H1 (cell line): ENCODE results near the gene GRID2. TPM values are rescaled to one million over a fixed set of nuclear protein-coding genes. Genes with fewer than 3 reads are reported as not detected.

Source experiments
- CTCF ChIA-PET: fragments of 300-600 bp; sonication (Branson Sonifier 250); formaldehyde crosslinking; loops from one replicate; lab custom pipeline; 2021; ENCODE audit not compliant: partially characterized antibody; lab: Charles Lee
- POLR2A ChIA-PET: fragments of 300-600 bp; sonication (Branson Sonifier 250); formaldehyde crosslinking; loops from one replicate; lab custom pipeline; 2021; ENCODE audit warnings: inconsistent platforms; ENCODE audit not compliant: partially characterized antibody; lab: Charles Lee
- DNase-seq, 2 experiments: peaks; one replicate each; pipeline versions ENCODE4 v3.0.0 to v3.0.0-alpha.2; 2010 to 2022; ENCODE audit warnings: low spot score in 2 of 2, low read depth in 1 of 2, mixed read lengths in 1 of 2
- FAIRE-seq: peaks from 2 replicates; lab custom pipeline; 2011; peaks lifted over from hg19 to GRCh38; lab: Jason Lieb, UNC
- H2AFZ ChIP-seq: 2 replicates; pipeline ENCODE4 v1.8.1; 2012; ENCODE audit warnings: low read length, inconsistent platforms
- H2AK5ac ChIP-seq: 2 replicates; pipeline ENCODE4 v1.6.1; 2013; ENCODE audit warnings: low read depth, low read length
- H2BK120ac ChIP-seq: replicated peaks from 2 replicates; pipeline ENCODE3; 2013; ENCODE audit warnings: low read depth, low read length, inconsistent platforms
- H2BK12ac ChIP-seq: 2 replicates; pipeline ENCODE4 v1.6.1; 2013; ENCODE audit warnings: low read depth, low read length
- H2BK15ac ChIP-seq: 2 replicates; pipeline ENCODE4 v1.6.1; 2013; ENCODE audit warnings: low read length
- H2BK20ac ChIP-seq: 2 replicates; pipeline ENCODE4 v1.6.1; 2013; ENCODE audit warnings: low read length
- H2BK5ac ChIP-seq: 2 replicates; pipeline ENCODE4 v1.6.1; 2013; ENCODE audit warnings: low read depth, low read length
- H3K14ac ChIP-seq: 2 replicates; pipeline ENCODE4 v1.6.1; 2013; ENCODE audit warnings: inconsistent platforms; ENCODE audit not compliant: insufficient read length
- H3K18ac ChIP-seq: 2 replicates; pipeline ENCODE4 v1.6.1; 2013; ENCODE audit warnings: low read length; ENCODE audit errors: extremely low read depth
- H3K23ac ChIP-seq: 2 replicates; pipeline ENCODE4 v1.6.1; 2013; ENCODE audit warnings: inconsistent platforms; ENCODE audit not compliant: insufficient read length
- H3K23me2 ChIP-seq: 2 replicates; pipeline ENCODE4 v1.6.1; 2013; ENCODE audit warnings: low read depth, low read length
- H3K27ac ChIP-seq: 2 replicates; pipeline ENCODE4 v1.6.1; 2011; ENCODE audit warnings: low read depth, low read length, inconsistent platforms
- H3K27me3 ChIP-seq, 4 experiments: replicated peaks in 1 of 4; 1 replicate in 1 of 4; 2 replicates in 3 of 4; pipeline versions ENCODE4 v1.6.1 to v1.8.1; 2011 to 2013; ENCODE audit warnings: low read length in 3 of 4, mild to moderate bottlenecking in 3 of 4, inconsistent platforms in 2 of 4, mixed read lengths in 2 of 4, moderate library complexity in 1 of 4; ENCODE audit not compliant: control insufficient read depth in 3 of 4, insufficient read depth in 3 of 4; ENCODE audit errors: extremely low read depth in 1 of 4
- H3K36me3 ChIP-seq, 4 experiments: 2 replicates each; pipeline versions ENCODE4 v1.6.1 to v1.8.1; 2011 to 2013; ENCODE audit warnings: mild to moderate bottlenecking in 4 of 4, low read length in 3 of 4, moderate library complexity in 2 of 4, control low read depth in 1 of 4, inconsistent platforms in 1 of 4; ENCODE audit not compliant: insufficient read depth in 4 of 4, control insufficient read depth in 2 of 4
- H3K4ac ChIP-seq: replicated peaks from 2 replicates; pipeline ENCODE3; 2013; ENCODE audit warnings: low read length, low read depth, mixed read lengths, inconsistent platforms; ENCODE audit not compliant: insufficient read length
- H3K4me1 ChIP-seq, 4 experiments: replicated peaks in 1 of 4; 1 replicate in 1 of 4; 2 replicates in 3 of 4; pipeline versions ENCODE4 v1.6.1 to v1.8.1; 2011 to 2013; ENCODE audit warnings: low read length in 3 of 4, inconsistent platforms in 2 of 4, mixed read lengths in 1 of 4; ENCODE audit not compliant: insufficient read depth in 4 of 4, control insufficient read depth in 3 of 4
- H3K4me2 ChIP-seq, 2 experiments: 2 replicates each; pipeline versions ENCODE4 v1.6.1 to v1.8.1; 2011 to 2013; ENCODE audit warnings: low read depth in 2 of 2, low read length in 2 of 2, control low read depth in 1 of 2, inconsistent platforms in 1 of 2, mild to moderate bottlenecking in 1 of 2; ENCODE audit not compliant: insufficient read depth in 1 of 2
- H3K4me3 ChIP-seq, 4 experiments: fragments of 200-600, 300-600 bp in 1 of 4; sonication (generic), shearing (Covaris generic), sonication (Bioruptor Twin) in 1 of 4; 2 replicates each; pipeline versions ENCODE4 v1.5.1 to v1.8.1; 2011 to 2016; ENCODE audit warnings: low read length in 4 of 4, low read depth in 3 of 4, control low read depth in 2 of 4, inconsistent platforms in 2 of 4, mild to moderate bottlenecking in 2 of 4, mixed read lengths in 1 of 4, moderate library complexity in 1 of 4; ENCODE audit not compliant: insufficient read depth in 2 of 4; ENCODE audit errors: extremely low read depth in 1 of 4
- H3K56ac ChIP-seq: replicated peaks from 2 replicates; pipeline ENCODE3; 2013; ENCODE audit warnings: low read depth, mild to moderate bottlenecking, mixed read lengths, low read length, inconsistent platforms; ENCODE audit not compliant: insufficient read length
- H3K79me1 ChIP-seq: 2 replicates; pipeline ENCODE4 v1.6.1; 2013; ENCODE audit warnings: low read depth, low read length, control low read depth
- H3K79me2 ChIP-seq, 2 experiments: 2 replicates each; pipeline versions ENCODE4 v1.6.1 to v1.8.1; 2012 to 2013; ENCODE audit warnings: low read length in 2 of 2, mild to moderate bottlenecking in 2 of 2, inconsistent platforms in 1 of 2; ENCODE audit not compliant: insufficient read depth in 2 of 2, control insufficient read depth in 1 of 2
- H3K9ac ChIP-seq, 4 experiments: replicated peaks in 1 of 4; 1 replicate in 1 of 4; 2 replicates in 3 of 4; pipeline versions ENCODE4 v1.6.1 to v1.8.1; 2011 to 2013; ENCODE audit warnings: low read depth in 3 of 4, low read length in 3 of 4, control low read depth in 2 of 4, mild to moderate bottlenecking in 2 of 4, moderate library complexity in 2 of 4, inconsistent platforms in 1 of 4; ENCODE audit errors: extremely low read depth in 1 of 4
- H3K9me3 ChIP-seq, 2 experiments: 2 replicates each; pipeline versions ENCODE4 v1.6.1 to v1.8.1; 2012 to 2013; ENCODE audit warnings: mild to moderate bottlenecking in 2 of 2, moderate library complexity in 2 of 2, control low read depth in 1 of 2, inconsistent platforms in 1 of 2, low read depth in 1 of 2, low read length in 1 of 2, mixed read lengths in 1 of 2; ENCODE audit not compliant: insufficient read depth in 2 of 2
- H4K20me1 ChIP-seq, 2 experiments: replicated peaks in 1 of 2; 2 replicates each; pipeline versions ENCODE3 to v1.8.1; 2011 to 2013; ENCODE audit warnings: inconsistent platforms in 2 of 2, low read length in 2 of 2, mild to moderate bottlenecking in 1 of 2; ENCODE audit not compliant: insufficient read depth in 2 of 2, control insufficient read depth in 1 of 2
- H4K5ac ChIP-seq: 2 replicates; pipeline ENCODE4 v1.6.1; 2013; ENCODE audit warnings: low read length, low read depth, mixed read lengths, inconsistent platforms; ENCODE audit not compliant: insufficient read length
- H4K8ac ChIP-seq: 2 replicates; pipeline ENCODE4 v1.8.0; 2013; ENCODE audit warnings: mild to moderate bottlenecking, moderate library complexity, low read length, inconsistent platforms; ENCODE audit not compliant: insufficient read depth; ENCODE audit errors: extremely low read depth
- H4K91ac ChIP-seq: replicated peaks from 2 replicates; pipeline ENCODE3; 2013; ENCODE audit warnings: low read length, mixed read lengths, inconsistent platforms; ENCODE audit not compliant: insufficient read length
- ASH2L ChIP-seq: fragments of 200-600, 300-600 bp; sonication (generic); IDR thresholded peaks from one replicate; pipeline ENCODE4 v1.7.1; 2017; ENCODE audit warnings: low read length
- FOSL1 ChIP-seq: IDR thresholded peaks from 2 replicates; pipeline ENCODE4 v1.6.1; 2011; ENCODE audit warnings: mild to moderate bottlenecking, low read depth, low read length, moderate library complexity; ENCODE audit not compliant: insufficient read depth
- RAD21 ChIP-seq, 2 experiments: IDR thresholded peaks in 1 of 2; conservative IDR thresholded peaks in 1 of 2; 2 replicates each; pipeline ENCODE4 v1.6.1; 2011; ENCODE audit warnings: low read depth in 2 of 2, low read length in 2 of 2, improper control_type of control experiment in 1 of 2, inconsistent platforms in 1 of 2, mild to moderate bottlenecking in 1 of 2, moderate library complexity in 1 of 2
- SAP30 ChIP-seq: fragments of 300-600 bp; sonication (generic); IDR thresholded peaks from 2 replicates; pipeline ENCODE4 v1.7.1; 2012; ENCODE audit warnings: low read length, moderate library complexity, mild to moderate bottlenecking, inconsistent platforms; ENCODE audit not compliant: insufficient read depth, insufficient replicate concordance
- SP4 ChIP-seq: IDR thresholded peaks from 2 replicates; pipeline ENCODE4 v1.6.1; 2012; ENCODE audit warnings: low read length, inconsistent platforms
- TAF7 ChIP-seq: optimal IDR thresholded peaks from 2 replicates; pipeline ENCODE3; 2011; ENCODE audit warnings: low read depth, mild to moderate bottlenecking, inconsistent platforms, low read length, moderate library complexity, borderline replicate concordance
- TCF12 ChIP-seq: IDR thresholded peaks from 2 replicates; pipeline ENCODE4 v1.6.1; 2011; ENCODE audit warnings: low read depth, mild to moderate bottlenecking, low read length
- ZNF274 ChIP-seq: IDR thresholded peaks from 2 replicates; pipeline ENCODE4 v1.7.0; 2012; ENCODE audit warnings: low read length, borderline replicate concordance; ENCODE audit errors: extremely low read depth
- WGBS, 2 experiments: shearing (Covaris generic) in 1 of 2; methylation state at CpG; one replicate each; pipeline versions ENCODE4 v1.1.6 to v1.1.7; 2013 to 2015; ENCODE audit warnings: low lambda C conversion rate in 2 of 2, mixed read lengths in 2 of 2, inconsistent platforms in 1 of 2, low coverage in 1 of 2, missing lambda C conversion rate in 1 of 2; ENCODE audit not compliant: insufficient replicate concordance in 2 of 2, insufficient coverage in 1 of 2, insufficient read length in 1 of 2; ENCODE audit errors: extremely low coverage in 1 of 2, missing lambda C conversion rate in 1 of 2; 5-methylcytosine and 5-hydroxymethylcytosine counted together
- polyA plus RNA-seq, 7 experiments: library from polyadenylated mRNA; depleted of rRNA in 3 of 7; stranded (reverse) in 5 of 7; unstranded in 2 of 7; fragments of >200 nt in 5 of 7; fragments of 200-250 nt in 2 of 7; gene quantifications; 1 replicate in 5 of 7; 2 replicates in 1 of 7; 4 replicates in 1 of 7; pipeline versions ENCODE4 v1.2.1 to v1.2.3, GENCODE V29; 2011 to 2013; ENCODE audit warnings: missing spikeins in 2 of 7, mixed read lengths in 2 of 7
- total RNA-seq: library from RNA; stranded (reverse); fragmentation: NEBNext Ultra II Directional; extraction: Animal tissue kit (Norgen Biotek cat#: 25700); gene quantifications from 2 replicates; pipeline ENCODE4 v1.2.1, GENCODE V29; 2021
- TF ChIP-seq, protein P1 (sequence below): IDR thresholded peaks from 2 replicates; pipeline ENCODE4 v1.6.1; 2011; ENCODE audit warnings: low read length, improper control_type of control experiment

Gene GRID2
- total and polyA plus RNA-seq, 2 of the 8 experiments (the other 6 are each of a cell fraction or from before 2014, with no cell fraction given): 31.1 to 81.9 TPM

- no peak overlapping the region for H3K14ac ChIP-seq
- H2AFZ ChIP-seq: no peak overlapping the region
- H3K9me3 ChIP-seq: no peaks in the 10 kb centered on the region
- no peak overlapping the region for H3K4me2 ChIP-seq
- H3K4me3 ChIP-seq: no peak overlapping the region
- no peak overlapping the region for H4K91ac ChIP-seq
- H3K4ac ChIP-seq: no peak overlapping the region
- no peaks in the 10 kb centered on the region for H4K20me1 ChIP-seq
- no peak overlapping the region for H4K8ac ChIP-seq
- no peaks in the 10 kb centered on the region for H3K27me3 ChIP-seq
- no peak overlapping the region for H2BK15ac ChIP-seq
- H3K23ac ChIP-seq: no peak overlapping the region
- no peak overlapping the region for H2AK5ac ChIP-seq
- H2BK12ac ChIP-seq: no peak overlapping the region
- no peaks in the 10 kb centered on the region; the same call in 1 of the 2 replicates for H3K23me2 ChIP-seq
- H2BK20ac ChIP-seq: no peak overlapping the region
- ChIA-PET CTCF (no interaction called here), POLR2A (no interaction called here)
- H3K36me3 ChIP-seq: no peaks in the 10 kb centered on the region
- H2BK5ac ChIP-seq: no peak overlapping the region
- TF ChIP-seq SAP30 (no peak), RAD21 (IDR thresholded peaks at IDR 0.05 in 1 of 2, conservative IDR thresholded peaks at IDR 0.05 in 1 of 2; ENCODE audit: low read depth in 2 of 2, low read length in 2 of 2) (no peak), TCF12 (no peak), ZNF274 (no peak), ASH2L (no peak), TAF7 (no peak), FOSL1 (no peak), SP4 (no peak)
- TF ChIP-seq, protein P1, sequence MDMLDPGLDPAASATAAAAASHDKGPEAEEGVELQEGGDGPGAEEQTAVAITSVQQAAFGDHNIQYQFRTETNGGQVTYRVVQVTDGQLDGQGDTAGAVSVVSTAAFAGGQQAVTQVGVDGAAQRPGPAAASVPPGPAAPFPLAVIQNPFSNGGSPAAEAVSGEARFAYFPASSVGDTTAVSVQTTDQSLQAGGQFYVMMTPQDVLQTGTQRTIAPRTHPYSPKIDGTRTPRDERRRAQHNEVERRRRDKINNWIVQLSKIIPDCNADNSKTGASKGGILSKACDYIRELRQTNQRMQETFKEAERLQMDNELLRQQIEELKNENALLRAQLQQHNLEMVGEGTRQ: no peak
- TF ChIP-seq, all 59 proteins: peak for 0
- H3K9ac ChIP-seq: no peak overlapping the region
- no peaks in the 10 kb centered on the region for H3K79me1 ChIP-seq
- no peak overlapping the region for H3K18ac ChIP-seq
- DNase-seq (no peak), FAIRE-seq (no peak)
- no peaks in the 10 kb centered on the region for H3K79me2 ChIP-seq
- H4K5ac ChIP-seq: no peak overlapping the region
- H3K56ac ChIP-seq: no peak overlapping the region
- peaks cover 0 to 4% (median 1%) of the 10 kb centered on the region in 4 experiments; a peak in 3 of 7 replicates for H3K4me1 ChIP-seq
- H3K27ac ChIP-seq: no peak overlapping the region
- WGBS, 2 experiments: 94% methylated on average over 4 of the region's 4 CpGs; no CpG with 5 or more reads in 1 of the 2 experiments
- H2BK120ac ChIP-seq: no peak overlapping the region
Measured at GRCh38 chr4:93302310-93302709, 998.5 kb downstream of the GRID2 start.
